OCI-LY3 (cell line): ENCODE measurements around the gene DOCK11.

Source experiments
- CTCF ChIP-seq: fragments of 200-600, 300-600 bp; sonication (generic); IDR thresholded peaks from 2 replicates; pipeline ENCODE4 v1.5.1; 2014; ENCODE audit warnings: antibody characterized with exemption, low read length, low read depth
- EZH2phosphoT487 ChIP-seq: fragments of 200-600 bp; shearing (Covaris generic); IDR thresholded peaks from 2 replicates; pipeline ENCODE4 v1.6.1; 2018; ENCODE audit warnings: antibody characterized with exemption, mixed run types, low read depth

- TF ChIP-seq CTCF (no peak), EZH2phosphoT487 (no peak)
Observed at GRCh38 chrX:118730500-118731247, 235.1 kb downstream of the DOCK11 start.
